Activated CD4-positive, alpha-beta T cell treated with anti-CD3 and anti-CD28 coated beads for 36 hours (primary cell): Measurements from ENCODE around the gene CAV1. TPM values are rescaled to one million over a fixed set of nuclear protein-coding genes. Genes with fewer than 3 reads are reported as not detected.

Source experiments
- ATAC-seq: fragments of 200-7000 bp; cut with Tn5 transposase; one replicate; pipeline ENCODE4 v1.10.0; 2021; ENCODE audit warnings: mild to moderate bottlenecking, moderate library complexity
- CTCF ChIA-PET: fragments of 350-600 bp; sonication (Branson Sonifier 250); formaldehyde crosslinking; loops from one replicate; lab custom pipeline; 2021; ENCODE audit warnings: antibody characterized with exemption; lab: Charles Lee
- POLR2A ChIA-PET: fragments of 350-600 bp; sonication (Branson Sonifier 250); formaldehyde crosslinking; loops from one replicate; lab custom pipeline; 2021; ENCODE audit warnings: antibody characterized with exemption, inconsistent platforms; lab: Charles Lee
- DNase-seq: peaks from one replicate; pipeline ENCODE4 v3.0.0-alpha.2; 2020
- H3K27ac Mint-ChIP-seq: one replicate; pipeline ENCODE4 v1.8.0; 2021; ENCODE audit warnings: mixed read lengths
- H3K27me3 Mint-ChIP-seq: one replicate; pipeline ENCODE4 v1.8.0; 2021; ENCODE audit warnings: mixed read lengths
- H3K36me3 Mint-ChIP-seq: one replicate; pipeline ENCODE4 v1.8.0; 2021; ENCODE audit warnings: low read depth, mixed read lengths
- H3K4me1 Mint-ChIP-seq: one replicate; pipeline ENCODE4 v1.8.0; 2021; ENCODE audit warnings: mixed read lengths
- H3K4me3 Mint-ChIP-seq: one replicate; pipeline ENCODE4 v1.8.0; 2021; ENCODE audit warnings: mild to moderate bottlenecking, moderate library complexity, mixed read lengths
- H3K9me3 Mint-ChIP-seq: one replicate; pipeline ENCODE4 v1.8.0; 2021; ENCODE audit warnings: low read depth, mixed read lengths
- intact Hi-C, 2 experiments: fragments of 100-400 bp; cut with DNase I in 1 of 2; cut with micrococcal nuclease in 1 of 2; formaldehyde crosslinking; loops; one replicate each; pipeline versions ENCODE4 v1.14.2 to v1.15.1; 2022 to 2024; cut with DNase I, micrococcal nuclease
- total RNA-seq, 2 experiments: library from RNA; stranded (reverse); gene quantifications; one replicate each; pipeline ENCODE4 v1.2.3, GENCODE V29; 2021

Gene CAV1
- total RNA-seq, 2 experiments from 2014 or later: 0.25 TPM

DNA sequence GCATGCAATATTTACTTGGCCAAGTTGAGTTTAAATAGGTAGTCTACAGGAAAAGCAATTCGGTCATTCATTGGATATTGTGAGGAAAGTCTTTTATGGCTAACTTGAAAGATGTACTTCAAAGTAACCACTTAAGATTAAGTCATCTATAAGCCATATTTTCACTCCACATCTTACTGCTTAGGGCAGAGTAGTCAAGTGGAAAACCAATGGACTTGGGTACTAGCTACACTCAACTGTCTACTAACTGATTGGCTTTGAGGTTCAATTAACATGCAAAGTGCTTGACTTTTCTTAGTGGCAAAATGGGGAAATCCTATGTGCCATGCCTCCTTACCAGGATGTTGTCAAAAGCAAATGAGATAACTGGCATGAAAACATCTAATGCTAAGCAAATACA lies 51.0 kb downstream of the CAV1 start:
- H3K36me3 Mint-ChIP-seq: no peaks in the 10 kb centered on the region
- peaks cover 4% of the 10 kb centered on the region for H3K27me3 Mint-ChIP-seq
- CTCF ChIA-PET: interaction anchor here (0.6 to 0.8 kb wide), 2 partner anchors 292 to 368 kb away, joined by 3 read pairs; no protein-coding TSS in a partner anchor
- no peak overlapping the region for H3K4me3 Mint-ChIP-seq
- POLR2A ChIA-PET: no interaction called here
- no peaks in the 10 kb centered on the region for H3K9me3 Mint-ChIP-seq
- peaks cover 10% of the 10 kb centered on the region for H3K4me1 Mint-ChIP-seq
- intact Hi-C loops: loop anchor here in 1 of 2 experiments (5.0 kb wide), 1 partner anchor 1644 kb away; no protein-coding TSS in a partner anchor
- H3K27ac Mint-ChIP-seq: no peak overlapping the region
- no peak for ATAC-seq
- no peak for DNase-seq

DNA sequence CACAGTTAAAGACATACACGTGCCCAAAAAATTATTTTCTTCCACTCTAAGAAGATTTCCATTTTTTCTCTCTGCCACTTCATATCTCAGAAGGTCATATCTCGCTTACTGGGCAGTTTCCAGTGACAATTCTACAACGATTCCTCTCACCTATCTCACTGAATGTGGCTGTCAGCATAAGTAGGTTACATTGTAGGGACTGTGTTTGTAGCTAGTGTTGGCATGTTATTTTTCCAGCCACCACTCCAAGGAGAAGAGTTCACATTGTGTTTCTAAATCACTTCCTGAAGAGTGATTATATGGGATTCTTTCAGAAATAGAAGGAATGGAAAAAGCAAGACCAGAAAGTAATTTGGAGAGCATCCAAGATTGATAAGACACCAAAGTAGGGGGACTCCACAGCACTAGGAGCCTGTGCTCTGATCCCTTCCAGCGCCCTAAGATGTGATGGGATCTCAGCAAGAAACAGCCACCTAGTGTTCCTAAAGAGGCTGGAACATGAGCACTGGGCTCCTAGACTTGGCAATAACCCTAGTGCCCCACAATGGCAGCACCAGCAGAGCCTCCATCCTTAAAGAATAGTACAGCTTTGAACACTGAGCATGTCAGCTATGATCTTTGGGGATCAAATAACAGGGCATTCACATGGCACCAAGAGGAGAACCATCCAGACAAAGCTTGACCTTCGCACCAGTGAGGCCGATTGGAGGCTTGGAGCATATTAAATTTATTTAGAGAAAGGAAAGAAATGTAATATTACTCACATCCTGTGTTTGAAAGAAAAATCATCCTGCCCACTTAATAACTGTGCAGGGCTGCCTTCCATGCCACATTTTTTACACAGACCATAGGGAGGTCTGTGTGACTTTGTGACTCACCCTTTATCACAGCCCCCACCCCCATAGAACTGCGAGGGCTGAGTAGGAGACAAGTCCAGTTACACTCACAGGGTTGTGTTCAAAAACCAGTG lies 51.8 kb downstream of the CAV1 start:
- peak; percentile 74 for ATAC-seq
- Mint-ChIP-seq H3K4me3 (no peak overlapping the region), H3K9me3 (no peaks in the 10 kb centered on the region), H3K27ac (no peak overlapping the region), H3K27me3 (peaks cover 4% of the 10 kb centered on the region), H3K4me1 (peaks cover 10% of the 10 kb centered on the region), H3K36me3 (no peaks in the 10 kb centered on the region)
- intact Hi-C loops: loop anchor here in 1 of 2 experiments (5.0 kb wide), 1 partner anchor 1644 kb away; no protein-coding TSS in a partner anchor
- peak; percentile 23 for DNase-seq
- CTCF ChIA-PET: interaction anchor here (0.5 to 4.0 kb wide), 5 partner anchors 15 to 1104 kb away, joined by 3 to 19 read pairs (median 3); no protein-coding TSS in a partner anchor
- POLR2A ChIA-PET: no interaction called here

GRCh38 chr7:116577320-116577871 lies 52.6 kb downstream of the CAV1 start:
- H3K27ac Mint-ChIP-seq: no peak overlapping the region
- POLR2A ChIA-PET: no interaction called here
- H3K27me3 Mint-ChIP-seq: peaks cover 1% of the 10 kb centered on the region
- CTCF ChIA-PET: interaction anchor here (0.7 to 4.0 kb wide), 5 partner anchors 14 to 1103 kb away, joined by 3 to 19 read pairs (median 3); no protein-coding TSS in a partner anchor
- peaks cover 10% of the 10 kb centered on the region for H3K4me1 Mint-ChIP-seq
- H3K9me3 Mint-ChIP-seq: no peaks in the 10 kb centered on the region
- no peaks in the 10 kb centered on the region for H3K36me3 Mint-ChIP-seq
- intact Hi-C loops: loop anchor here in 1 of 2 experiments (5.0 kb wide), 1 partner anchor 1645 kb away; no protein-coding TSS in a partner anchor
- DNase-seq (peak; percentile 42), ATAC-seq (peak; percentile 75)
- H3K4me3 Mint-ChIP-seq: no peak overlapping the region

DNA sequence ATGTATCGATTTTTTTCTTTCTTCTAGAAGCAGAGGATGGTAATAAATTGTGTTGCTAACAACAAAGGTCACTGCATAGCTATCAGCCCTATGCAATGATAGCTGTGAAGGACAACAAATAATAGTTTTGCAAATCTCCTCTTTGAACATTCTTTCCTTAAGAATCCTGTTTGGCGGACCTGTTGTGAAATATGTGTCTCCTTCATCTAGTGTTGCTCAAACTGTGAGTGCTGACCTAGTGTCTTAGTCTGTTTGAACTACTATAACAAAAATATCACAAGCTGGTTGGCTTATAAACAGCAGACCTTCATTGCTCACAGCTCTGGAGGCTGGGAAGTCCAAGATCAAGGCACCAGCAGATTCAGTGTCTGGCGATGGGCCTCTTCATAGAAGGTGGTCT lies 53.7 kb downstream of the CAV1 start:
- intact Hi-C loops: loop anchor here in 1 of 2 experiments (5.0 kb wide), 1 partner anchor 1646 kb away; no protein-coding TSS in a partner anchor
- H3K9me3 Mint-ChIP-seq: no peaks in the 10 kb centered on the region
- no peak overlapping the region for H3K27ac Mint-ChIP-seq
- no peaks in the 10 kb centered on the region for H3K36me3 Mint-ChIP-seq
- peaks cover 1% of the 10 kb centered on the region for H3K27me3 Mint-ChIP-seq
- ATAC-seq: no peak
- CTCF ChIA-PET: interaction anchor here (1.2 to 4.0 kb wide), 3 partner anchors 10 to 342 kb away, joined by 4 to 19 read pairs (median 5); no protein-coding TSS in a partner anchor
- no peak for DNase-seq
- no peak overlapping the region for H3K4me3 Mint-ChIP-seq
- peaks cover 18% of the 10 kb centered on the region for H3K4me1 Mint-ChIP-seq
- POLR2A ChIA-PET: no interaction called here

GRCh38 chr7:116579322-116579721 lies 54.5 kb downstream of the CAV1 start:
- CTCF ChIA-PET: interaction anchor here (1.6 to 4.0 kb wide), 2 partner anchors 12 to 343 kb away, joined by 4 to 19 read pairs; no protein-coding TSS in a partner anchor
- Mint-ChIP-seq H3K9me3 (no peaks in the 10 kb centered on the region), H3K27ac (no peak overlapping the region), H3K4me3 (no peak overlapping the region), H3K27me3 (peaks cover 1% of the 10 kb centered on the region), H3K4me1 (peaks cover 23% of the 10 kb centered on the region), H3K36me3 (no peaks in the 10 kb centered on the region)
- DNase-seq (no peak), ATAC-seq (no peak)
- POLR2A ChIA-PET: no interaction called here
- intact Hi-C loops: loop anchor here in 1 of 2 experiments (5.0 kb wide), 1 partner anchor 1647 kb away; no protein-coding TSS in a partner anchor

DNA sequence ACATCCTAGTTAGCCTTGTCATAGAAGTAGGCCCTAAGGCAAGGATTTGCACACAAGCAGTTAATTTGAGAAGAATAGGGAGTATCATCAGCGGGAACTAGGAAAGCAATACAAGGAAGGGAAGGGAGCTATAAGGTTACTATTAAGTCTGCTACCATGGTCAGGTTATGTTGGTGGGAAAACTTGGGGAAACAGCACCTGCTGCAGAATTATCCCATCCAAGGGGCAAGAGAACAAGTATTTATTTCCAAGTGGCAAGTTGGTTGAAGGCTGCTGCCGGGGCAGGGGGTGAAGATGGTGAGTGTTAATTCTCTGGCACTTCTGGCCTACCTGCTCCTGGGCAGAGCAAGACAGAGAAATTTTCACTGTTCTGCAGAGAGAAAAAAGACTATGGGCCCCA lies 55.0 kb downstream of the CAV1 start:
- no peaks in the 10 kb centered on the region for H3K36me3 Mint-ChIP-seq
- H3K27me3 Mint-ChIP-seq: peaks cover 1% of the 10 kb centered on the region
- ATAC-seq: no peak
- no peak overlapping the region for H3K27ac Mint-ChIP-seq
- ChIA-PET POLR2A (no interaction called here), CTCF (interaction anchor here (4.0 kb wide), 1 partner anchor 12 kb away, joined by 19 read pairs; no protein-coding TSS in a partner anchor)
- H3K4me1 Mint-ChIP-seq: peaks cover 23% of the 10 kb centered on the region
- H3K4me3 Mint-ChIP-seq: no peak overlapping the region
- DNase-seq: no peak
- H3K9me3 Mint-ChIP-seq: no peaks in the 10 kb centered on the region
- intact Hi-C loops: loop anchor here in 1 of 2 experiments (5.0 kb wide), 1 partner anchor 1648 kb away; no protein-coding TSS in a partner anchor

DNA sequence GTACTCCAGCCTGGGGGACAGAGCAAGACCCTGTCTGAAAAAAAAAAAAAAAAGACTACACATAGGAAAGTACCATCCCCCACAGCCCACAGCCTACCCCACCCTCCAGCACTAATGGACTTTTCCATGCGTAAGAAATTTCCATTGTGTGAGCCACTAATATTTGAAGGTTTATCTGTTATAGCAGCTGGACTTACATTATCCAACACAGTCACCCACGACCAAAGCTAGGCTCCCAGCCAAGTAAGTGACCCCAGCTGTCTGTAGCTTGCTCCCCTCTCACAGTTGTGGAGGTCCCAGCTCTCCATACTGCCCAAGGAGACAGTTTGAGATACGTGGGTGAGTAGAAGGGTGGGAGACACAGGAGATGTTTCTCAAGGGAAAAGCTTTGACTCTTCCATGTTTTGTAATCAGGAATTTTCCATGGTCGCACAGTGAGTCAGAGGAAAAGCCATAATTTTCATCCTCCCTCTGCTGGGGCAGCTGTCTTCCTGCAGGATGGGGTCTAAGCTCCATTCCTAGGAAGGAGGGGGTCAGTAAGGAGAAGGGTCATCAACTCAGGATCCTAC lies 57.4 kb downstream of the CAV1 start:
- H3K27me3 Mint-ChIP-seq: no peaks in the 10 kb centered on the region
- H3K4me1 Mint-ChIP-seq: peaks cover 17% of the 10 kb centered on the region
- no peaks in the 10 kb centered on the region for H3K9me3 Mint-ChIP-seq
- no peak for DNase-seq
- H3K4me3 Mint-ChIP-seq: no peak overlapping the region
- no peak for ATAC-seq
- H3K36me3 Mint-ChIP-seq: no peaks in the 10 kb centered on the region
- CTCF ChIA-PET: interaction anchor here (0.8 to 2.0 kb wide), 2 partner anchors 56 to 402 kb away, joined by 3 to 6 read pairs; no protein-coding TSS in a partner anchor
- no peak overlapping the region for H3K27ac Mint-ChIP-seq
- POLR2A ChIA-PET: no interaction called here
- intact Hi-C loops: no loop called here

- DNase-seq: peak; percentile 12
- intact Hi-C loops: no loop called here
- ChIA-PET CTCF (interaction anchor here (2.0 kb wide), 1 partner anchor 56 kb away, joined by 6 read pairs; no protein-coding TSS in a partner anchor), POLR2A (no interaction called here)
- peak; percentile 47 for ATAC-seq
- Mint-ChIP-seq H3K4me1 (peaks cover 14% of the 10 kb centered on the region), H3K36me3 (no peaks in the 10 kb centered on the region), H3K27me3 (no peaks in the 10 kb centered on the region), H3K4me3 (no peak overlapping the region), H3K27ac (peak overlapping the region; percentile 45), H3K9me3 (no peaks in the 10 kb centered on the region)
Measured at GRCh38 chr7:116582806-116583444, 58.1 kb downstream of the CAV1 start.

DNA sequence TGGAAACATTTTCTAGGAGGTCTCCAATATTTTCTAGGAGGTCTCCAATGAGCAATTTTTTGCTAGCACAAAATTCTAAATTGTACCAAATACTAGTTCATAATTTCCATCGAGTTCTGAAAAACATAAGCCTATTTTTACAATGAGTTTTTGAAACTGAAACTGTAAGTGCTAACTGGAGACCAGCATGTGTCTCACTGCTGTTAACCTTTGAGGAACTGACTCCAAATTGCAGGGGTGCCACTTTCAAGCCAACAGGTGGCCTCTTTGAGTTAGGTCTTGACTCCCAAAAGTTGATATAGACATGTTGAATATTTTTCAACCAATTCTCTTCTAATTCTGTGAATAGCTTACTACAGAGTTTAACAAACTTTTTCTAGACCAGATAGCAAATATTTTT lies 58.8 kb downstream of the CAV1 start:
- Mint-ChIP-seq H3K27ac (no peak overlapping the region), H3K4me3 (no peak overlapping the region), H3K27me3 (no peaks in the 10 kb centered on the region), H3K9me3 (no peaks in the 10 kb centered on the region), H3K4me1 (peaks cover 21% of the 10 kb centered on the region), H3K36me3 (no peaks in the 10 kb centered on the region)
- ChIA-PET CTCF (interaction anchor here (2.0 kb wide), 1 partner anchor 57 kb away, joined by 6 read pairs; no protein-coding TSS in a partner anchor), POLR2A (no interaction called here)
- ATAC-seq: peak; percentile 64
- intact Hi-C loops: loop anchor here in 1 of 2 experiments (2.0 kb wide), 1 partner anchor 267 kb away; no protein-coding TSS in a partner anchor
- DNase-seq: peak; percentile 47

- Mint-ChIP-seq H3K4me3 (no peak overlapping the region), H3K27me3 (no peaks in the 10 kb centered on the region), H3K27ac (no peak overlapping the region), H3K36me3 (no peaks in the 10 kb centered on the region), H3K9me3 (no peaks in the 10 kb centered on the region), H3K4me1 (peaks cover 24% of the 10 kb centered on the region)
- ATAC-seq (no peak), DNase-seq (no peak)
- CTCF ChIA-PET: interaction anchor here (0.6 kb wide), 2 partner anchors 302 to 334 kb away, joined by 3 to 5 read pairs; no protein-coding TSS in a partner anchor
- intact Hi-C loops: loop anchor here (2.0 to 5.0 kb wide), 4 partner anchors 57 to 347 kb away; partner anchors contain the start of gene CAV1 (in 1 of the 2)
- POLR2A ChIA-PET: no interaction called here
Measured at GRCh38 chr7:116584721-116585120, 59.9 kb downstream of the CAV1 start.
